ENCODE results near the gene STAT5B.

- no peak for TF ChIP-seq CTCF (IDR thresholded peaks at IDR 0.05)
- TF ChIP-seq POLR2A (IDR thresholded peaks at IDR 0.05), result no peak
Measured at GRCh38 chr17:42159796-42160530, 116.2 kb downstream of the STAT5B start.
